ENCODE data around the gene DDO. TPM values are rescaled to one million over a fixed set of nuclear protein-coding genes. Genes with fewer than 3 reads are reported as not detected.

Gene DDO
- total and polyA plus RNA-seq, 12 donors, result 7.6 to 30.0 (median 25.5) TPM

- 15 to 28% methylated on average over 43 of the region's 43 CpGs for WGBS, 2 donors
- peak; percentile 56 to 72 (median 64) for ATAC-seq
- Histone ChIP-seq H3K4me1 (peaks cover 0 to 19% (median 13%) of the 10 kb centered on the region in 9 donors), H3K27me3 (no peaks in the 10 kb centered on the region), H3K36me3 (peaks cover 0 to 15% (median 0%) of the 10 kb centered on the region in 9 donors), H3K27ac (peak overlapping the region in 2 of 10 donors; percentile 3 to 39), H3K4me3 (peak overlapping the region; percentile 10 to 57 (median 52)), H3K9me3 (no peaks in the 10 kb centered on the region)
- intact Hi-C loops (cut with DNase I), result loop anchor here in 6 of 10 donors (5.0 to 10.0 kb wide), 6 partner anchors 335 to 875 kb away; no protein-coding TSS in a partner anchor
- TF ChIP-seq CTCF (IDR thresholded peaks at IDR 0.05), result no peak
- peak in 1 of 2 donors; percentile 25 for DNase-seq
These were observed 15.9 kb downstream of the DDO start for GRCh38 chr6:110399219-110400071.

GRCh38 chr6:110398778-110399177, 16.6 kb downstream of the DDO start:
- DNase-seq, result no peak
- no peak for TF ChIP-seq CTCF (IDR thresholded peaks at IDR 0.05)
- peaks cover 0 to 12% (median 0%) of the 10 kb centered on the region in 9 donors for H3K36me3 ChIP-seq
- H3K9me3 ChIP-seq, result no peaks in the 10 kb centered on the region
- H3K4me1 ChIP-seq, result peaks cover 0 to 19% (median 14%) of the 10 kb centered on the region in 9 donors
- H3K27me3 ChIP-seq, result no peaks in the 10 kb centered on the region
- no peak overlapping the region for H3K4me3 ChIP-seq
- intact Hi-C loops (cut with DNase I), result loop anchor here in 6 of 10 donors (5.0 to 10.0 kb wide), 6 partner anchors 334 to 874 kb away; no protein-coding TSS in a partner anchor
- WGBS, 2 donors, result 84% methylated on average over 4 of the region's 4 CpGs
- no peak overlapping the region for H3K27ac ChIP-seq
- ATAC-seq, result peak in 1 of 8 donors; percentile 57

- ATAC-seq, result peak in 2 of 8 donors; percentile 50 to 52
- WGBS, 2 donors, result 45 to 63% methylated on average over 4 of the region's 4 CpGs
- peaks cover 0 to 8% (median 0%) of the 10 kb centered on the region in 9 donors for H3K36me3 ChIP-seq
- H3K4me1 ChIP-seq, result peaks cover 0 to 20% (median 16%) of the 10 kb centered on the region in 9 donors
- intact Hi-C loops (cut with DNase I), result loop anchor here in 6 of 10 donors (5.0 to 10.0 kb wide), 6 partner anchors 330 to 870 kb away; no protein-coding TSS in a partner anchor
- no peak for TF ChIP-seq CTCF (IDR thresholded peaks at IDR 0.05)
- peak overlapping the region in 2 of 10 donors; percentile 6 to 29 for H3K27ac ChIP-seq
- H3K9me3 ChIP-seq, result no peaks in the 10 kb centered on the region
- no peak overlapping the region for H3K4me3 ChIP-seq
- no peaks in the 10 kb centered on the region for H3K27me3 ChIP-seq
- DNase-seq, result no peak
These were observed 20.2 kb downstream of the DDO start for GRCh38 chr6:110395221-110395620.

GRCh38 chr6:110394409-110394808, 21.0 kb downstream of the DDO start:
- Histone ChIP-seq H3K36me3 (peaks cover 0 to 8% (median 0%) of the 10 kb centered on the region in 9 donors), H3K9me3 (no peaks in the 10 kb centered on the region), H3K4me3 (no peak overlapping the region), H3K4me1 (peaks cover 0 to 28% (median 19%) of the 10 kb centered on the region in 9 donors), H3K27me3 (no peaks in the 10 kb centered on the region), H3K27ac (peak overlapping the region in 4 of 10 donors; percentile 6 to 30 (median 24))
- intact Hi-C loops (cut with DNase I), result loop anchor here in 9 of 10 donors (5.0 to 10.0 kb wide), 12 partner anchors 217 to 872 kb away; partner anchors contain the start of gene WASF1 (in 3 of the 9)
- no peak for DNase-seq
- 60 to 73% methylated on average over 4 of the region's 4 CpGs for WGBS, 2 donors
- no peak for TF ChIP-seq CTCF (IDR thresholded peaks at IDR 0.05)
- peak in 7 of 8 donors; percentile 62 to 86 (median 79) for ATAC-seq
